ENCODE results near the gene RBL1.
"Not testable (repeated sequence)": the region's sequence is repeated elsewhere in the genome, so short reads cannot be mapped to it uniquely, and the experiment has no call there.

RBL1 gene

GRCh38 chr20:37072293-37073196 is 23.3 kb downstream of the RBL1 start:
- DNase-seq, result no peak

- DNase-seq, result no peak
These were observed 24.3 kb downstream of the RBL1 start for GRCh38 chr20:37071481-37071911.

- DNase-seq, result not testable (repeated sequence)
These were observed 26.2 kb downstream of the RBL1 start for GRCh38 chr20:37069563-37069962.

GRCh38 chr20:37066168-37066567 is 29.6 kb downstream of the RBL1 start:
- DNase-seq, result no peak

- no peak for DNase-seq
These were observed 40.5 kb downstream of the RBL1 start for GRCh38 chr20:37055276-37055675.

GRCh38 chr20:37053230-37053950 is 42.4 kb downstream of the RBL1 start:
- DNase-seq, result no peak

GRCh38 chr20:37042986-37043972 is 52.5 kb downstream of the RBL1 start:
- DNase-seq, result no peak

- DNase-seq, result not testable (repeated sequence)
These were observed 56.4 kb downstream of the RBL1 start for GRCh38 chr20:37039366-37039765.

GRCh38 chr20:37032077-37032476 is 63.7 kb downstream of the RBL1 start:
- DNase-seq, result no peak

- no peak for DNase-seq
These were observed 75.2 kb downstream of the RBL1 start for GRCh38 chr20:37020636-37021035.

GRCh38 chr20:37012631-37013030 is 83.2 kb downstream of the RBL1 start:
- not testable (repeated sequence) for DNase-seq

- DNase-seq, result not testable (repeated sequence)
These were observed 83.9 kb downstream of the RBL1 start for GRCh38 chr20:37011858-37012257.

- no peak for DNase-seq
These were observed 84.7 kb downstream of the RBL1 start for GRCh38 chr20:37011147-37011546.

- no peak for DNase-seq
These were observed 87.7 kb downstream of the RBL1 start for GRCh38 chr20:37007898-37008649.

- DNase-seq, result not testable (repeated sequence)
These were observed 90.5 kb downstream of the RBL1 start for GRCh38 chr20:37005062-37005942.

GRCh38 chr20:37001634-37002033 is 94.2 kb downstream of the RBL1 start:
- not testable (repeated sequence) for DNase-seq

GRCh38 chr20:37000171-37000570 is 95.6 kb downstream of the RBL1 start:
- DNase-seq, result not testable (repeated sequence)

- DNase-seq, result no peak
These were observed 97.1 kb downstream of the RBL1 start for GRCh38 chr20:36998652-36999051.

GRCh38 chr20:36997121-36997520 is 98.7 kb downstream of the RBL1 start:
- DNase-seq, result no peak

GRCh38 chr20:36994221-36994620 is 101.6 kb downstream of the RBL1 start:
- not testable (repeated sequence) for DNase-seq

GRCh38 chr20:36992802-36993334 is 102.9 kb downstream of the RBL1 start:
- no peak for DNase-seq
